ELF-1 (cell line): Measurements from ENCODE around the gene IQSEC3.
A peak's percentile ranks its signal among the peaks of the same experiment; 100 is the strongest.

Experiments used
- DNase-seq: peaks from one replicate; pipeline ENCODE4 v3.0.0-alpha.2; 2016; ENCODE audit warnings: low read depth, low spot score

Gene IQSEC3

GRCh38 chr12:138898-139534 lies 72.4 kb downstream of the IQSEC3 start:
- peak; percentile 55 for DNase-seq

DNA sequence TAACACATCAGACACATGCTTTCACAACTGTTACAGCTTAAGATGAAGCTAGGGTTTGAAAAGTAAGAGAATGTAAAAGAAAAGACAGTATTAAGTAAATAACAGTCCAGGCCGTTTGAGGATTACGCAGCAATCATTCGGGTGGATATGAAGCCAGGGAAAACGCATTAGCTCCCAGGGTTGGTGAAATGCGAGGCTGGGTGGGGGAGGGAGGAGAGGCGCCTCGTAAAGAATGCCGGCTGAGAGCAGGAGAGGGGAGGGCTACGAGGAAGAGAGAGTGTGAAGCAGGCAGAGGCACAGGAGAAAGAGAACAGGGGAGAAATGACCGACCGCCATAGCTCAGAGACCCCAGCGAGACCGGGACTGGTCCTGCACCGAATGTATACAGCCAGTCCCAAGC lies 73.0 kb downstream of the IQSEC3 start:
- DNase-seq = peak; percentile 32

GRCh38 chr12:140162-140561 lies 73.6 kb downstream of the IQSEC3 start:
- no peak for DNase-seq

DNA sequence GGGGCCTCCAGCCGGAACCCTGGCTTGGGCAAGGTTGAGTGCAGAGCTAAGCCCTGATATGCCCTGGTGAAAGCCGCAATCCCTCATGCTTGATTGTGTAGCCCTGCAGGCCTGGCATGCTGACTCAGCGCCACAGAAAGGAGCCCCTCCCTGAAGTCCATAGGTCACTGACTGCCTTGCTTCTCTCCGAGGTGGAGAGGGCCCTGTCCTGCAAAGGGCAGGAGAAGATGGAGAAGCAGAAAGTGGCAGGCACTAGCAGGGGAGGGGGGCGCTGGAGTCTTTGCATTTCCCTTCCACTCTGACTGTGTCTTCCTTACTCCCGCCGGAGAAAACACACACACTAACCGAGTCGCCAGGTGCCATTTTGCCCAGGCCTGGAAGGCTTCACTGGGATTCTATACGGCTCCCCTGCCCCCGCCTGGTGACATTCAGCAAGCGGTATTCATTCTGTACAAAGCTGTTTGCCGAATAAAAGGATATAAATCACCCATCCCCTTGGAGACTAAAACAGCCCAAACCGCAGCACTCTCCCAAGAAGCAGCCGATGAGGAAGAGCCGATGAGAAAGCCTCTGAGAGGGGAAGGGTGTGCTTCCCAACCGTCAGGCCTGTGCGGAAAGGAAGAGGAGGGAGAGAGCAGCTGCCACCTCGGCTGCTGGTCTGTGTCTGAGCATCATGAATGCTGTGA lies 77.5 kb downstream of the IQSEC3 start:
- DNase-seq = peak; percentile 22

DNA sequence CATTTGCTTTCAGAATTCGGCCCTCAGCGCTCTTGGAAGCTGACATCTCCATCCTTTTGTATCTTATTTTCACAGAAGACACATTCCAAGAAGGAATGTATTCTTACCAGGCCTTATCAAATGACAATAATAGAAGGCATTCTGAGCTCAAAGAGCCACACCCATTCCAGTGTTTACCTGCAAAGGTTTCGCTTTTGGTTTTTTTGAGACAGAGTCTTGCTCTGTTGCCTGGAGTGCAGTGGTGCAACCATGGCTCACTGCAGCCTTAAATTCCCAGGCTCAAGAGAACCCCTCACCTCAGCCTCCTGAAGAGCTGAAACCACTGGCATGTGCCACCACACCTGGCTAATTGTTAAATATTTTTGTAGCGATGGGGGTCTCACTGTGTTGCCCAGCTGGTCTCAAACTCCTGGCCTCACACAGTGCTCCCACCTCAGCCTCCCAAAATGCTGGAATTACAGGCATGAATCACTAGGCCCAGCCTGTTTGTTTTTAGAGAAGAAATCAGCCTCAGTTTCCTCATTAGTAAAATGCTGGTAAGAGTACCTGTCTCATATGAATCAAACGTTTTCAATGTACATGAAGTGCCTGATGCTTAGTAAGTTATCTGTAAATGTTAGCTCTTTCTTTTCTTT lies 78.2 kb downstream of the IQSEC3 start:
- no peak for DNase-seq

DNA sequence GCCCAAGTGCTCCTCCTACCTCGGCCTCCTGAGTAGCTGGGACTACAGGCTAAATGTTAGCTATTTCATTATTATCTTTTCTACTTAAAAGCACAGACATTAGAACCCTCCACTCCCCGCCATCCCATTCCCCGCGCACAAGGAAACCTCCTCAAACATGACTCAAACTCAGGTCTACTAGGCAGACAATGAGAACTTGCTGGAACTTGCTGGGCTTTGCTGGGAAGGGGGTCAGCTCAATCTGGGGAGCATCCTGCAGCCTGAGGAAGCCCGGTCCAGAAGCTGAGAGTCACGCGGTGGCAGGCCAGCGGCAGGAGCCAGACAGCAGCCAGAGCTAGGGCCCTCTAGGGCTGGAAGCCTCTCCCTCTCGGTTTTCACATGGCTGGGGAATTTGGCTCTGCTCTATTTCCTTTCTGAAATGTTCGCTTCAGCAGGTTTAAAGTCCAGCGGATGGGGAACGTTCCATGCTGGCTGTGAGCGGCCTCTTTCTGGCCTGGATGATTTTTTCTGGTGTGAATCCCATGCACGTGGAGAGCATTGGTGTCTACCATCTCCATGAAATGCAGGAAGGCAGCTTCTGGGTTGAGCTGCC lies 78.9 kb downstream of the IQSEC3 start:
- no peak for DNase-seq

- DNase-seq = no peak
Observed at GRCh38 chr12:147242-147641, 80.7 kb downstream of the IQSEC3 start.

- no peak for DNase-seq
Observed at GRCh38 chr12:148676-149416, 82.3 kb downstream of the IQSEC3 start.

DNA sequence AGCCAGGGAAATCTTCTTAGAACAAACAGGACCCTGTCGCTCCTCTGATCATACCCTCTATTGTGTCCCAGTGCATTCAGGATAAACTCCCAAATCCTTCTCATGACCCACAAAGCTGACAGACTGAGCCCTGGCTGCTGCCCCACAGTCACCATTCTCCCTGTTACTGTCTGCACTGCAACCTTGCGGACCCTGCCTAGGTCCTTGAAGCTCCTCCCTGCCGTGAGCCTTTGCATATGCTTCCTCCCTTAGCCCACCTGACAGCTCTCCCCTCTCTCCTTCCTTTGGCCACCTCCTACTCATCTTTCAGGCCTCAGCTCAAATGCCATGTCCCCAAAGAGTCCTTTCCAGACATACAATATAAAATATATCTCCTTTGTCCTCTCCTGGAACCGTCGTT lies 85.0 kb downstream of the IQSEC3 start:
- DNase-seq = no peak

- no peak for DNase-seq
Observed at GRCh38 chr12:152440-152839, 85.9 kb downstream of the IQSEC3 start.

- DNase-seq = peak; percentile 84
Observed at GRCh38 chr12:153080-153746, 86.6 kb downstream of the IQSEC3 start.

DNA sequence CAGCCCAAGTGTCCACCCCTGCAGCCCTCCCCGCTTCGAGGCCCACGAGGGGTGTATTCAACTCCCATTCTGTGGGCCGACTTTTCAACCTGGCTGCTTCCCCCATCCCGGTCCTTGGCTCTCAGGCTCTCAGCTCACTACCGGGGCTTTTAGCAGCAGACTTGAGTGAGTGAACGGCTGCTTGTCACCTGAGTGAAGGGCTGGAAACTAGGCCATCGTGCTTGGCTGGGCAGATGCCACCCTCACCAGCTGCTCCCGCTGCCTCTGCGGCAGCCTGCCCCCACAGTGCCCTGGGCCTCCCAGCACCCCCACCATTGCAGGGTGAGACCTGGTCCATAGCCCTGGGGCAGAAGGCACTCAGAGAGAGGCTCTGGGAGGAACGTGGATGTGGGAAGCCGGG lies 87.5 kb downstream of the IQSEC3 start:
- DNase-seq = no peak

DNA sequence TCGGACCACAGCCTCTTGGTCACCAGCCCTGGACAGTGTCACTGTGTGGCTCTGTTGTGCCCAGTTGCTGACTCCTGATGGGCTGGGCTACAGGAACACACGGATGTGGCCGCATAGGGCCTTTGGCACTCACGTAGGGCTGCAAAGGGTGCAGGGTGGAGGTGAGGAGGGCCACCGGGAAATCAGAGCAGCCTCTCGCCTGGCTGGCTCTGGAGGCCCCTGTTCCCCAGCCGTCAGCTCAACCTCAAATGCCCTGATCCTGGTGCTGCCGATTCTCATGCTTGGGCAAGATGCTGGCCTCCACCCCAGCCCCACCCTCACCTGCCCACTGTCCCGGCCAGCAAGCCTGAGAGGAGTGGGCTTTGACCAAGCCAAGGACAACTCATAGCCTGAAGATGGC lies 88.4 kb downstream of the IQSEC3 start:
- DNase-seq = no peak

DNA sequence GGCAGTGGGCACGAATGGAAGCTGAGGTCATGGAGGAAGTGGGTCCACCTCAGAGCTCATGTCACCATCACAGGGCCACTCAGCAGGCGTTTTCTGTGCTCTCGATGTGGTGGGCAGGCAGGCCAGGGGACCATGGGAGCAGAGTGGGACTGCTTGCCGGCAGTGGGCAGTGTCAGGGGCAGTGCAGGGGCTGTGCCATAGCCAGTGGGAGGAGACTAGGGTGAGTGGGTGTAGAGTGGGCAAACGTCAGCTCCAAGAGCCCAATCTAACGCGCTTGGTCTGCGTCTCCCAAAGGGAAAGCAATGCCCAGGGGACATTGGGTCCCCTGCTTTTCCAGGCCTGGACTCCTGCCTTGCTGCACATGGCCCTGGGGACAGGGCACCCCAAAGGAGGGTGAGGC lies 89.1 kb downstream of the IQSEC3 start:
- no peak for DNase-seq

GRCh38 chr12:156945-157344 lies 90.4 kb downstream of the IQSEC3 start:
- DNase-seq = no peak

GRCh38 chr12:157644-158043 lies 91.1 kb downstream of the IQSEC3 start:
- DNase-seq = no peak

GRCh38 chr12:159156-159782 lies 92.7 kb downstream of the IQSEC3 start:
- DNase-seq = no peak

DNA sequence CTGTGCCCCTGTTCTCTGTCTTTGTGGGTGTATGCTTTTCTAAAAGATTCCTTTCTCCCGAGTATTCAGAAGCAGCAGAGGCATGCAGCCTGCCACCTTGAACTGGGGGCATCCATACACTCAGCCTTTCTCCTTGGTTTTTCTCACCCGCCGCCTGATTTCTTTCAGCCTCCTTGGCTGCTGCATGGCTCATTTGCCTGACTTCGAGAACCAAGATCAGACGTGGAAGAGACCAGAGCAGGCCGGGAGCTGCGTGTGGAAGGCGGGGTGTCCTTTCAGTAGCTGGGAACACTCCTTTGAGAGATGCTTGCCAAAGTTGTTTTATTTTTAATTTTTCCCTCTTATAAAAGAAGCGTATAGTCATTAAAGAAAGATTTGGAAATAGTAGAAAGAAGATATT lies 94.3 kb downstream of the IQSEC3 start:
- no peak for DNase-seq

DNA sequence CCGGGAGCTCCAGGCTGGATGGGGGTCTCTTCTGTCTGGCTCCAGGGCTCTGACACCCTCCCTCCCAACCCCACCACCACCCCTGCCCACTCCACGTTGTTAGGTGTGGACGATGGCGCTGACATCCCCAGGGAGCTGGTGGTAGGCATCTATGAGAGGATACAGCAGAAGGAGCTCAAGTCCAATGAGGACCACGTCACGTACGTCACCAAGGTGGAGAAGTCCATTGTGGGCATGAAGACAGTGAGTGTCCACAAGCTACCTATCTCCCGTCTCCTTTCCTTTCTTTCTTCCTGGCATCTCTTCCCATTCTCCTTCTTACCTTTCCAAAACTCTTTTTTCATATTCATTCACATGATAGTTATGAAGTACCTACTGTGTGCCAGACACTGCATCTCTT lies 95.3 kb downstream of the IQSEC3 start:
- DNase-seq = no peak

- DNase-seq = no peak
Observed at GRCh38 chr12:162467-163307, 96.1 kb downstream of the IQSEC3 start.
